GM19238 (cell line): Measurements from ENCODE around the gene COASY.
"Not testable (repeated sequence)": the region's sequence is repeated elsewhere in the genome, so short reads cannot be mapped to it uniquely, and the experiment has no call there.

Experiments
- DNase-seq: peaks from one replicate; pipeline ENCODE4 v3.0.0; 2011; ENCODE audit warnings: low spot score; ENCODE audit not compliant: insufficient read length

COASY gene

DNA sequence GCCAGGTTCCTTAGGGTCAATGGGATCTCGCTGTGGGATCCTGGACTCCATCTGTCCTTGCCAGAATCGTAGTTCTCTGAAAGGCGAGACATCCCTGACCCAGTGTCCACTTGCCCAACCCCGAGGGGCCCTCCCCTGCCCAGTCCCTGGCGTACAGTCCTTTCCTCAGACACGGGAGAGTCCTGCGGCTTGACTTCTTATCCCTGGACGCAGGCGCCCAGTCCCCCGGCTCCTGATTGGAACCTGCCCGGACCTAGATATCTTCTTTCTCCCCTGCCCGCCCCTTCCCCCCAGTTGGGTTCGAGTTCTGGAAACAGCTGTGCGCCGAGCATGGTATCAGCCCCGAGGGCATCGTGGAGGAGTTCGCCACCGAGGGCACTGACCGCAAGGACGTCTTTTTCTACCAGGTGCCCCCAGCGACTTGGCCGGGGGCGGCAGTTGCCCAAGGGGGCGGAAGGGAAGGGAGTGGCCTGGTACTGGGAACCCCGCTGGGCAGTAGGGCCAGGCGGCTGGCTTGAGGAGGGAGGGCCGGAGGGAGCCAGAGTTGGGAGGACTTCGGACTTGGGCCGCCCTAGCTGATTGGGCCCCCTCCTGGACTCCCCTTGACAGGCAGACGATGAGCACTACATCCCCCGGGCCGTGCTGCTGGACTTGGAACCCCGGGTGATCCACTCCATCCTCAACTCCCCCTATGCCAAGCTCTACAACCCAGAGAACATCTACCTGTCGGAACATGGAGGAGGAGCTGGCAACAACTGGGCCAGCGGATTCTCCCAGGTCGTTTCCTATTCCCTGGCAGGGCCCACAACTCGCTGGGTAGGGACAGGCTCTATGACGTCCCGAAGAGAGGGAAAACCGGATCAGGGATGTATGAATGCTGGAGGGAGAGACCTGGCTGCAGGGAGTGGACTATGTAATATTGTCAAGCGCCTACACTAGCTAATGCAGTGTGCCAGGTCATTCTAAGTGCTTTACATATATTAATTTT lies 48.2 kb downstream of the COASY start:
- not testable (repeated sequence) for DNase-seq

GRCh38 chr17:42612013-42612412 lies 50.1 kb downstream of the COASY start:
- DNase-seq, result no peak

DNA sequence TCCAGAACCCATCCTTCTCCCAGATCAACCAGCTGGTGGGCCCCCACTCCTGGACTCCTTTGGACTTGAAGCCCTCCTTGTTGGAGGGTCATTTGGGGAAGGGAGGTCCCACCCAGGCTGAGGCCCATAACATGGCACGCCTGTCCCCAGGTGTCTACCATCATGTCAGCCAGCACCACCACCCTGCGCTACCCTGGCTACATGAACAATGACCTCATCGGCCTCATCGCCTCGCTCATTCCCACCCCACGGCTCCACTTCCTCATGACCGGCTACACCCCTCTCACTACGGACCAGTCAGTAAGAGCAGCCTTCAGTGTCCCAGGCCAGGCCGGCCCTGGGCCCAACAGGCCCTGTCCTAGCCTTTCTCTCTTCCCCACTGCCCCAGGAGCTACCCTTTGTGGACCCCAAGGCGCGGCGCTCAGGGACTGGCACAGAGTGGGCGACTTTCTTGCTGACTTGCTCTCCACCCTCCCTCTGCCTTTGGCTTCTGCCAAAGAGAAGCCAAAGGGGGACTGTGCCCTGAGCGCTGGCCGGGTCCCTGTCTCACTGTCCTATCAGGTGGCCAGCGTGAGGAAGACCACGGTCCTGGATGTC lies 51.8 kb downstream of the COASY start:
- DNase-seq, result no peak
